SU-DHL-6 (cell line): ENCODE results near the gene ZDHHC4.

Experiments
- CTCF ChIP-seq: fragments of 200-600 bp; sonication (generic); IDR thresholded peaks from one replicate; pipeline ENCODE4 v1.5.1; 2017; ENCODE audit warnings: antibody characterized with exemption, mild to moderate bottlenecking, low read length, moderate library complexity; ENCODE audit not compliant: insufficient read depth, poor library complexity, severe bottlenecking
- EZH2phosphoT487 ChIP-seq: fragments of 200-600 bp; sonication (generic), shearing (Covaris generic); conservative IDR thresholded peaks from 2 replicates; pipeline ENCODE4 v1.6.1; 2018; ENCODE audit warnings: mild to moderate bottlenecking, antibody characterized with exemption, low read length, moderate library complexity, mixed read lengths

DNA sequence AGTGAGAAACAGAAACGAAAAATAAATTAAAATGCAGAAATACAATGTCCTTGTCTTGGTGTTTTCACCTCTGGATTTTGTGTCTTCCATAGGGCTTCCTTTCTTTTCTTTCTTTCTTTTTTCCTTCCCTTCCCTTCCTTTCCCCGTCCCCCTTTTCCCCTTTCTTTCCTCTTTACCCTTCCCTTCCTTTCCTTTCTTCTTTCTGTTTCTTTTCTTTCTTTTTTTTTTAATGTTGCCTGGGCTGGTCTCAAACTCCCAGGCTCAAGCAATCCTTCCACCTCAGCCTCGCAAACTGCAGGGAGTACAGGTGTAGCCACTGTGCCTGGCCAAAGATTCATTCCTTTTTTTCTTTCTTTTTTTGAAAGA is 47.0 kb downstream of the ZDHHC4 start:
- TF ChIP-seq CTCF (no peak), EZH2phosphoT487 (no peak)
